Loucy (cell line): ENCODE measurements around the gene SLC6A19.

Experiments
- H2AFZ ChIP-seq: fragments of 200-600 bp; sonication (generic); 2 replicates; pipeline ENCODE4 v1.6.0; 2016; ENCODE audit warnings: antibody characterized with exemption, mild to moderate bottlenecking, low read length, moderate library complexity
- H3F3A ChIP-seq: fragments of 200-600 bp; 2 replicates; pipeline ENCODE4 v1.6.0; 2016; ENCODE audit warnings: antibody characterized with exemption, low read depth, mild to moderate bottlenecking
- H3K27me3 ChIP-seq: fragments of 200-600 bp; sonication (generic); 2 replicates; pipeline ENCODE4 v1.6.1; 2014; ENCODE audit warnings: low read length, mild to moderate bottlenecking; ENCODE audit not compliant: insufficient read depth, poor library complexity, severe bottlenecking
- H3K36me3 ChIP-seq: fragments of 200-600 bp; sonication (generic); 2 replicates; pipeline ENCODE4 v1.6.1; 2016; ENCODE audit warnings: low read length; ENCODE audit not compliant: insufficient read depth
- H3K4me1 ChIP-seq: fragments of 200-600 bp; sonication (generic); 2 replicates; pipeline ENCODE4 v1.5.1; 2014; ENCODE audit warnings: low read length, mild to moderate bottlenecking; ENCODE audit not compliant: insufficient read depth, poor library complexity, severe bottlenecking
- H3K4me2 ChIP-seq: fragments of 200-600 bp; sonication (generic); 2 replicates; pipeline ENCODE4 v1.6.0; 2014; ENCODE audit warnings: antibody characterized with exemption, low read length, low read depth, mild to moderate bottlenecking; ENCODE audit not compliant: poor library complexity, severe bottlenecking
- H3K4me3 ChIP-seq: fragments of 200-600 bp; sonication (generic); 2 replicates; pipeline ENCODE4 v1.5.1; 2014; ENCODE audit warnings: low read length, mild to moderate bottlenecking, mixed read lengths; ENCODE audit not compliant: poor library complexity, severe bottlenecking
- H3K79me2 ChIP-seq: fragments of 200-600 bp; sonication (generic); 2 replicates; pipeline ENCODE4 v1.6.1; 2014; ENCODE audit warnings: low read length; ENCODE audit not compliant: insufficient read depth
- H3K9ac ChIP-seq: fragments of 200-600 bp; sonication (generic); 2 replicates; pipeline ENCODE4 v1.6.0; 2014; ENCODE audit warnings: mild to moderate bottlenecking, low read depth, low read length, moderate library complexity; ENCODE audit not compliant: poor library complexity, severe bottlenecking
- H3K9me2 ChIP-seq: fragments of 200-600 bp; sonication (generic); replicated peaks from 2 replicates; pipeline ENCODE4 v1.6.1; 2016; ENCODE audit warnings: low read depth, low read length, mixed read lengths
- H3K9me3 ChIP-seq: fragments of 200-600 bp; sonication (generic); 2 replicates; pipeline ENCODE4 v1.6.1; 2014; ENCODE audit warnings: mild to moderate bottlenecking, antibody characterized with exemption, low read length, low read depth; ENCODE audit not compliant: insufficient read depth
- H4K20me1 ChIP-seq: fragments of 200-600 bp; sonication (generic); 2 replicates; pipeline ENCODE4 v1.6.0; 2014; ENCODE audit warnings: antibody characterized with exemption, low read length, mild to moderate bottlenecking; ENCODE audit not compliant: insufficient read depth, poor library complexity, severe bottlenecking
- CTCF ChIP-seq: fragments of 200-600 bp; sonication (generic); conservative IDR thresholded peaks from 2 replicates; pipeline ENCODE4 v1.5.1; 2014; ENCODE audit warnings: mild to moderate bottlenecking, antibody characterized with exemption, low read length
- EZH2phosphoT487 ChIP-seq: fragments of 200-600 bp; IDR thresholded peaks from 2 replicates; pipeline ENCODE4 v1.6.1; 2018; ENCODE audit warnings: antibody characterized with exemption, mild to moderate bottlenecking, moderate library complexity, borderline replicate concordance

The SLC6A19 gene

GRCh38 chr5:1201327-1202025, at the start of gene SLC6A19:
SLC6A19 (plus strand) TSS chr5:1201595; CDS start chr5:1201651, 56 bp downstream.
- no peaks in the 10 kb centered on the region for H3K9me3 ChIP-seq
- peaks cover 15% of the 10 kb centered on the region for H3K27me3 ChIP-seq
- peaks cover 10% of the 10 kb centered on the region for H3K4me1 ChIP-seq
- no peak within 1 kb of the TSS for H3K9ac ChIP-seq
- no peaks in the 10 kb centered on the region for H3F3A ChIP-seq
- no peaks in the 10 kb centered on the region for H3K36me3 ChIP-seq
- no peaks in the 10 kb centered on the region for H4K20me1 ChIP-seq
- H3K4me2 ChIP-seq: no peak within 1 kb of the TSS
- H3K9me2 ChIP-seq: no peaks in the 10 kb centered on the region
- H2AFZ ChIP-seq: no peak within 1 kb of the TSS
- no peak for TF ChIP-seq CTCF
- no peak for TF ChIP-seq EZH2phosphoT487
- H3K4me3 ChIP-seq: no peak within 1 kb of the TSS
- H3K79me2 ChIP-seq: no peaks in the 10 kb centered on the region

- H3K4me3 ChIP-seq: no peak overlapping the region
Measured at GRCh38 chr5:1152156-1152555, 49.2 kb upstream of the SLC6A19 start.

GRCh38 chr5:1152771-1153282, 48.6 kb upstream of the SLC6A19 start:
- Histone ChIP-seq H3K9me2 (no peaks in the 10 kb centered on the region), H2AFZ (no peak overlapping the region), H3K4me2 (no peak overlapping the region), H3F3A (no peaks in the 10 kb centered on the region), H3K36me3 (no peaks in the 10 kb centered on the region), H3K27me3 (no peaks in the 10 kb centered on the region), H3K9ac (no peak overlapping the region), H3K4me1 (peaks cover 16% of the 10 kb centered on the region), H3K9me3 (no peaks in the 10 kb centered on the region), H3K79me2 (no peaks in the 10 kb centered on the region), H3K4me3 (no peak overlapping the region), H4K20me1 (no peaks in the 10 kb centered on the region)
- TF ChIP-seq EZH2phosphoT487: no peak

More at GRCh38 chr5:1152156-1152555, 49.2 kb upstream of the SLC6A19 start:
- TF ChIP-seq CTCF: no peak
- no peak for TF ChIP-seq EZH2phosphoT487
- H3K9ac ChIP-seq: no peak overlapping the region
- peak overlapping the region; percentile 25 for H3K4me2 ChIP-seq
- H3K27me3 ChIP-seq: no peaks in the 10 kb centered on the region
- no peaks in the 10 kb centered on the region for H3K9me2 ChIP-seq
- peaks cover 16% of the 10 kb centered on the region for H3K4me1 ChIP-seq
- H3K9me3 ChIP-seq: no peaks in the 10 kb centered on the region
- H4K20me1 ChIP-seq: no peaks in the 10 kb centered on the region
- H3K79me2 ChIP-seq: no peaks in the 10 kb centered on the region
- no peaks in the 10 kb centered on the region for H3F3A ChIP-seq
- H3K36me3 ChIP-seq: no peaks in the 10 kb centered on the region
- no peak overlapping the region for H2AFZ ChIP-seq
